HG03280 (cell line): ENCODE data around the gene LTC4S.
A peak's percentile ranks its signal among the peaks of the same experiment; 100 is the strongest.
"Not testable (repeated sequence)": the region's sequence is repeated elsewhere in the genome, so short reads cannot be mapped to it uniquely, and the experiment has no call there.

ENCODE experiments used
- ATAC-seq: cut with Tn5 transposase; IDR thresholded peaks from one replicate; pipeline ENCODE4 v1.9.1; 2021; ENCODE audit warnings: mild to moderate bottlenecking, moderate library complexity; ENCODE audit not compliant: unreplicated experiment

The LTC4S gene

GRCh38 chr5:179793468-179794139, at the start of gene LTC4S:
LTC4S (plus strand) TSS chr5:179793986; CDS start chr5:179794081, 95 bp downstream.
- no peak for ATAC-seq

- not testable (repeated sequence) for ATAC-seq
These were observed 49.7 kb upstream of the LTC4S start for GRCh38 chr5:179744106-179744505.

GRCh38 chr5:179746872-179747271, 46.9 kb upstream of the LTC4S start:
- ATAC-seq = no peak

- no peak for ATAC-seq
These were observed 46.0 kb upstream of the LTC4S start for GRCh38 chr5:179747811-179748210.

GRCh38 chr5:179749857-179750508, 43.8 kb upstream of the LTC4S start:
- no peak for ATAC-seq

GRCh38 chr5:179753971-179754370, 39.8 kb upstream of the LTC4S start:
- no peak for ATAC-seq

- ATAC-seq = no peak
These were observed 38.8 kb upstream of the LTC4S start for GRCh38 chr5:179755022-179755421.

- ATAC-seq = no peak
These were observed 34.8 kb upstream of the LTC4S start for GRCh38 chr5:179758955-179759354.

- peak; percentile 47 for ATAC-seq
These were observed 33.9 kb upstream of the LTC4S start for GRCh38 chr5:179759581-179760551.

GRCh38 chr5:179762079-179762780, 31.6 kb upstream of the LTC4S start:
- no peak for ATAC-seq

- no peak for ATAC-seq
These were observed 31.0 kb upstream of the LTC4S start for GRCh38 chr5:179762781-179763176.

GRCh38 chr5:179763215-179763945, 30.4 kb upstream of the LTC4S start:
- ATAC-seq = no peak

GRCh38 chr5:179764056-179764455, 29.7 kb upstream of the LTC4S start:
- ATAC-seq = no peak

- no peak for ATAC-seq
These were observed 28.4 kb upstream of the LTC4S start for GRCh38 chr5:179765400-179765799.

GRCh38 chr5:179766021-179766725, 27.6 kb upstream of the LTC4S start:
- ATAC-seq = no peak

- ATAC-seq = no peak
These were observed 26.9 kb upstream of the LTC4S start for GRCh38 chr5:179766726-179767455.

- no peak for ATAC-seq
These were observed 26.2 kb upstream of the LTC4S start for GRCh38 chr5:179767496-179768100.

GRCh38 chr5:179768326-179769085, 25.3 kb upstream of the LTC4S start:
- no peak for ATAC-seq
